Measurements from ENCODE around the gene GRN. TPM values are rescaled to one million over a fixed set of nuclear protein-coding genes. Genes with fewer than 3 reads are reported as not detected.

Gene GRN
- total RNA-seq, 1 donor from 2014 or later = 327 TPM

DNA sequence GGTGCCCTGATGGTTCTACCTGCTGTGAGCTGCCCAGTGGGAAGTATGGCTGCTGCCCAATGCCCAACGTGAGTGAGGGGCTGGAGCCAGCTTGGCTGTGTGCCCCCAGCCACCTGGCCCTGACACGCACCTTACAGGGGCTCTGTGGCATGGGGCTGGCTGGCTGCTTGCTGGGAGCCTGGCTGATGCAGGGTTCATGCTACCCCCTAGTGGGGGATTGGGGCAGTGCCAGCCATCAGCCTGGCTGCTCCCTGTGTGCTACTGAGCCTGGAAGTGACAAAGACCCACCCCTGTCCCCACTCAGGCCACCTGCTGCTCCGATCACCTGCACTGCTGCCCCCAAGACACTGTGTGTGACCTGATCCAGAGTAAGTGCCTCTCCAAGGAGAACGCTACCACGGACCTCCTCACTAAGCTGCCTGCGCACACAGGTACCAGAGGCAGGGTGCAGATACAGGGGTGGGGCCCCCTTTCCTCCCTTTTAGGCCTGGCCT lies 5.7 kb downstream of the GRN start:
- FAIRE-seq = no peak
- no peak overlapping the region for H3K27ac ChIP-seq (ENCODE audit: low read depth, low read length)
- DNase-seq (ENCODE audit: low read depth) = peak; percentile 18

DNA sequence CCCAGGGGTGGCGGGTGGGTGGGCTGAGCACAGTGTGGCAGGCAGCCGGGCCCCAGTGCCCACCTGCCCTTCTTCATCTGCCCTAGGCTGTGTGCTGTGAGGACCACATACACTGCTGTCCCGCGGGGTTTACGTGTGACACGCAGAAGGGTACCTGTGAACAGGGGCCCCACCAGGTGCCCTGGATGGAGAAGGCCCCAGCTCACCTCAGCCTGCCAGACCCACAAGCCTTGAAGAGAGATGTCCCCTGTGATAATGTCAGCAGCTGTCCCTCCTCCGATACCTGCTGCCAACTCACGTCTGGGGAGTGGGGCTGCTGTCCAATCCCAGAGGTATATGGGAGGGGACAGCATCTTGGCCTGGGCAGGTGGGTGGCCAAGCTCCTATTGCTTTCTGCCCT lies 6.4 kb downstream of the GRN start:
- DNase-seq (ENCODE audit: low read depth) (no peak), FAIRE-seq (no peak)
- Histone ChIP-seq H3K27me3 (ENCODE audit: insufficient read depth, low read length) (no peaks in the 10 kb centered on the region), H3K27ac (ENCODE audit: low read depth, low read length) (no peak overlapping the region), H3K4me3 (ENCODE audit: insufficient read depth, low read depth, low read length) (no peak overlapping the region), H4K20me1 (ENCODE audit: insufficient read depth, low read length) (peaks cover 56% of the 10 kb centered on the region), H3K4me1 (ENCODE audit: insufficient read depth, low read length) (no peaks in the 10 kb centered on the region), H3K4me2 (ENCODE audit: low read length) (no peak overlapping the region), H3K9me3 (ENCODE audit: insufficient read depth, low read depth, low read length) (no peaks in the 10 kb centered on the region), H3K79me2 (ENCODE audit: insufficient read depth, low read length) (peaks cover under 1% of the 10 kb centered on the region), H3K36me3 (ENCODE audit: insufficient read depth, low read length) (no peaks in the 10 kb centered on the region), H2AFZ (ENCODE audit: low read depth, low read length) (no peak overlapping the region), H3K9ac (ENCODE audit: low read length) (no peak overlapping the region)
- Mint-ChIP-seq H3K27me3 (ENCODE audit: low read depth, unreplicated experiment) (peaks cover 5% of the 10 kb centered on the region), H3K4me3 (ENCODE audit: unreplicated experiment) (no peak overlapping the region), H3K27ac (ENCODE audit: unreplicated experiment) (no peak overlapping the region), H3K9me3 (ENCODE audit: unreplicated experiment) (no peaks in the 10 kb centered on the region), H3K4me1 (ENCODE audit: low read depth, unreplicated experiment) (no peaks in the 10 kb centered on the region), H3K36me3 (ENCODE audit: low read depth, unreplicated experiment) (peaks cover 15% of the 10 kb centered on the region)
- no peak for TF ChIP-seq EZH2 (IDR thresholded peaks at IDR 0.05; ENCODE audit: insufficient read depth, low read length)
- TF ChIP-seq, protein P1, sequence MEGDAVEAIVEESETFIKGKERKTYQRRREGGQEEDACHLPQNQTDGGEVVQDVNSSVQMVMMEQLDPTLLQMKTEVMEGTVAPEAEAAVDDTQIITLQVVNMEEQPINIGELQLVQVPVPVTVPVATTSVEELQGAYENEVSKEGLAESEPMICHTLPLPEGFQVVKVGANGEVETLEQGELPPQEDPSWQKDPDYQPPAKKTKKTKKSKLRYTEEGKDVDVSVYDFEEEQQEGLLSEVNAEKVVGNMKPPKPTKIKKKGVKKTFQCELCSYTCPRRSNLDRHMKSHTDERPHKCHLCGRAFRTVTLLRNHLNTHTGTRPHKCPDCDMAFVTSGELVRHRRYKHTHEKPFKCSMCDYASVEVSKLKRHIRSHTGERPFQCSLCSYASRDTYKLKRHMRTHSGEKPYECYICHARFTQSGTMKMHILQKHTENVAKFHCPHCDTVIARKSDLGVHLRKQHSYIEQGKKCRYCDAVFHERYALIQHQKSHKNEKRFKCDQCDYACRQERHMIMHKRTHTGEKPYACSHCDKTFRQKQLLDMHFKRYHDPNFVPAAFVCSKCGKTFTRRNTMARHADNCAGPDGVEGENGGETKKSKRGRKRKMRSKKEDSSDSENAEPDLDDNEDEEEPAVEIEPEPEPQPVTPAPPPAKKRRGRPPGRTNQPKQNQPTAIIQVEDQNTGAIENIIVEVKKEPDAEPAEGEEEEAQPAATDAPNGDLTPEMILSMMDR (IDR thresholded peaks at IDR 0.05; ENCODE audit: insufficient read depth, low read depth, low read length) = no peak

More for the DNA sequence above, 5.7 kb downstream of the GRN start:
- no peaks in the 10 kb centered on the region for H3K9me3 ChIP-seq (ENCODE audit: insufficient read depth, low read depth, low read length)
- peaks cover 62% of the 10 kb centered on the region for H4K20me1 ChIP-seq (ENCODE audit: insufficient read depth, low read length)
- no peak overlapping the region for H2AFZ ChIP-seq (ENCODE audit: low read depth, low read length)
- H3K27me3 ChIP-seq (ENCODE audit: insufficient read depth, low read length) = no peaks in the 10 kb centered on the region
- H3K4me3 ChIP-seq (ENCODE audit: insufficient read depth, low read depth, low read length) = no peak overlapping the region
- Mint-ChIP-seq H3K36me3 (ENCODE audit: low read depth, unreplicated experiment) (peaks cover 15% of the 10 kb centered on the region), H3K9me3 (ENCODE audit: unreplicated experiment) (no peaks in the 10 kb centered on the region), H3K4me3 (ENCODE audit: unreplicated experiment) (no peak overlapping the region), H3K27me3 (ENCODE audit: low read depth, unreplicated experiment) (peaks cover 5% of the 10 kb centered on the region), H3K27ac (ENCODE audit: unreplicated experiment) (no peak overlapping the region), H3K4me1 (ENCODE audit: low read depth, unreplicated experiment) (peaks cover 2% of the 10 kb centered on the region)
- H3K9ac ChIP-seq (ENCODE audit: low read length) = no peak overlapping the region
- no peak for TF ChIP-seq EZH2 (IDR thresholded peaks at IDR 0.05; ENCODE audit: insufficient read depth, low read length)
- TF ChIP-seq, protein P1 (IDR thresholded peaks at IDR 0.05; ENCODE audit: insufficient read depth, low read depth, low read length) = peak; percentile 57
- no peak overlapping the region for H3K4me2 ChIP-seq (ENCODE audit: low read length)
- H3K36me3 ChIP-seq (ENCODE audit: insufficient read depth, low read length) = no peaks in the 10 kb centered on the region
- peaks cover 7% of the 10 kb centered on the region for H3K79me2 ChIP-seq (ENCODE audit: insufficient read depth, low read length)
- H3K4me1 ChIP-seq (ENCODE audit: insufficient read depth, low read length) = no peaks in the 10 kb centered on the region

DNA sequence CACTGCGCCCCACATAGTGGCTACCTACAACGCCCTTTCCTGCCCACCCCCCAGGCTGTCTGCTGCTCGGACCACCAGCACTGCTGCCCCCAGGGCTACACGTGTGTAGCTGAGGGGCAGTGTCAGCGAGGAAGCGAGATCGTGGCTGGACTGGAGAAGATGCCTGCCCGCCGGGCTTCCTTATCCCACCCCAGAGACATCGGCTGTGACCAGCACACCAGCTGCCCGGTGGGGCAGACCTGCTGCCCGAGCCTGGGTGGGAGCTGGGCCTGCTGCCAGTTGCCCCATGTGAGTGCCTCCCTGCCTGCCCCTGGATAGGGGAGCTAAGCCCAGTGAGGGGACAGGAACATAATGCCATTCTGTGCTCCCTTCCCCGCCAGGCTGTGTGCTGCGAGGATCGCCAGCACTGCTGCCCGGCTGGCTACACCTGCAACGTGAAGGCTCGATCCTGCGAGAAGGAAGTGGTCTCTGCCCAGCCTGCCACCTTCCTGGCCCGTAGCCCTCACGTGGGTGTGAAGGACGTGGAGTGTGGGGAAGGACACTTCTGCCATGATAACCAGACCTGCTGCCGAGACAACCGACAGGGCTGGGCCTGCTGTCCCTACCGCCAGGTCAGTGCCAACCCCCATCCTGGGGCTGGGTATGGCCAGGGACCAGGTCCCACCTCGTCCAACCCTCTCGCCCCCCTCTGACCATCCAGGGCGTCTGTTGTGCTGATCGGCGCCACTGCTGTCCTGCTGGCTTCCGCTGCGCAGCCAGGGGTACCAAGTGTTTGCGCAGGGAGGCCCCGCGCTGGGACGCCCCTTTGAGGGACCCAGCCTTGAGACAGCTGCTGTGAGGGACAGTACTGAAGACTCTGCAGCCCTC lies 7.1 kb downstream of the GRN start:
- H3K79me2 ChIP-seq (ENCODE audit: insufficient read depth, low read length) = no peaks in the 10 kb centered on the region
- H2AFZ ChIP-seq (ENCODE audit: low read depth, low read length) = no peak overlapping the region
- Mint-ChIP-seq H3K27ac (ENCODE audit: unreplicated experiment) (no peak overlapping the region), H3K36me3 (ENCODE audit: low read depth, unreplicated experiment) (peaks cover 15% of the 10 kb centered on the region), H3K9me3 (ENCODE audit: unreplicated experiment) (no peaks in the 10 kb centered on the region), H3K4me3 (ENCODE audit: unreplicated experiment) (no peak overlapping the region), H3K27me3 (ENCODE audit: low read depth, unreplicated experiment) (peaks cover 5% of the 10 kb centered on the region), H3K4me1 (ENCODE audit: low read depth, unreplicated experiment) (no peaks in the 10 kb centered on the region)
- DNase-seq (ENCODE audit: low read depth) = no peak
- no peak overlapping the region for H3K4me3 ChIP-seq (ENCODE audit: insufficient read depth, low read depth, low read length)
- H3K27ac ChIP-seq (ENCODE audit: low read depth, low read length) = no peak overlapping the region
- peaks cover 51% of the 10 kb centered on the region for H4K20me1 ChIP-seq (ENCODE audit: insufficient read depth, low read length)
- TF ChIP-seq, protein P1 (IDR thresholded peaks at IDR 0.05; ENCODE audit: insufficient read depth, low read depth, low read length) = no peak
- TF ChIP-seq EZH2 (IDR thresholded peaks at IDR 0.05; ENCODE audit: insufficient read depth, low read length) = no peak
- no peak overlapping the region for H3K4me2 ChIP-seq (ENCODE audit: low read length)
- FAIRE-seq = no peak
- H3K27me3 ChIP-seq (ENCODE audit: insufficient read depth, low read length) = no peaks in the 10 kb centered on the region
- no peaks in the 10 kb centered on the region for H3K4me1 ChIP-seq (ENCODE audit: insufficient read depth, low read length)
- no peaks in the 10 kb centered on the region for H3K36me3 ChIP-seq (ENCODE audit: insufficient read depth, low read length)
- H3K9me3 ChIP-seq (ENCODE audit: insufficient read depth, low read depth, low read length) = no peaks in the 10 kb centered on the region
- no peak overlapping the region for H3K9ac ChIP-seq (ENCODE audit: low read length)

All from astrocyte (in vitro differentiated cells and primary cell).